HUES6 (cell line): ENCODE results near the gene TTLL3.

Source experiments
- H3K27ac ChIP-seq: 2 replicates; pipeline ENCODE4 v1.7.0; 2013; ENCODE audit warnings: low read depth, mild to moderate bottlenecking, low read length, inconsistent platforms
- H3K27me3 ChIP-seq: 2 replicates; pipeline ENCODE4 v1.6.1; 2013; ENCODE audit warnings: low read length; ENCODE audit not compliant: control insufficient read depth, insufficient read depth
- H3K36me3 ChIP-seq: 2 replicates; pipeline ENCODE4 v1.6.1; 2013; ENCODE audit warnings: low read length; ENCODE audit not compliant: control insufficient read depth, insufficient read depth
- H3K4me1 ChIP-seq: 2 replicates; pipeline ENCODE4 v1.6.1; 2013; ENCODE audit warnings: low read length; ENCODE audit not compliant: control insufficient read depth, insufficient read depth
- H3K4me3 ChIP-seq: 2 replicates; pipeline ENCODE4 v1.5.1; 2013; ENCODE audit warnings: low read depth, low read length
- H3K9ac ChIP-seq: one replicate; pipeline ENCODE4 v1.6.1; 2013; ENCODE audit warnings: mild to moderate bottlenecking, low read length
- H3K9me3 ChIP-seq: 2 replicates; pipeline ENCODE4 v1.6.1; 2013; ENCODE audit warnings: low read depth, low read length; ENCODE audit not compliant: control insufficient read depth, insufficient read depth

TTLL3 gene

GRCh38 chr3:9781978-9782603 is 28.0 kb upstream of the TTLL3 start:
- H3K27ac ChIP-seq = no peak overlapping the region
- no peaks in the 10 kb centered on the region for H3K9me3 ChIP-seq
- H3K36me3 ChIP-seq = peaks cover 60% of the 10 kb centered on the region
- H3K4me1 ChIP-seq = no peaks in the 10 kb centered on the region
- no peak overlapping the region for H3K9ac ChIP-seq
- H3K4me3 ChIP-seq = no peak overlapping the region
- H3K27me3 ChIP-seq = no peaks in the 10 kb centered on the region

- Histone ChIP-seq H3K9ac (no peak overlapping the region), H3K4me3 (no peak overlapping the region), H3K27me3 (no peaks in the 10 kb centered on the region), H3K4me1 (no peaks in the 10 kb centered on the region), H3K27ac (no peak overlapping the region), H3K9me3 (no peaks in the 10 kb centered on the region), H3K36me3 (peaks cover 66% of the 10 kb centered on the region)
Observed at GRCh38 chr3:9782770-9783169, 27.3 kb upstream of the TTLL3 start.

DNA sequence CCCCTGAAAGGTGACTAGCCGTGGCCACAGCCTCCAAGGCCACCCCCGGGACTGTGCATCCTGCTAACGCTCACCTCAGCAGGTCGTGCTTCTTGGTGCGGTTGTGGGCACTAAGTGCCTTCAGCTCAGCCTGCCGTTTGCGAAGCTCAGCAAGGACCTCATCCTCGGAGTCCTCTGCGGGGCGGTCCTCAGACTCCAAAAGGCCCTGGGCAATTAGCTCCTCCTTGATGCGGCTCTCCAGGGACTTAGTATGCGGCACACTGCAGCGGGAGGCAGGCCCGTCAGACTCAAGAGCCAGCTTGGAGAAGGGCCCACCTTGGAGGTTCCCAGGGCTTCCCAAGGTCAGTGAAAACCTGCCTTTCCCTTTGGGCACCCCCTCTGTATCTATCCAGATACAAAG is 26.1 kb upstream of the TTLL3 start:
- H3K27me3 ChIP-seq = no peaks in the 10 kb centered on the region
- no peak overlapping the region for H3K4me3 ChIP-seq
- H3K36me3 ChIP-seq = peaks cover 68% of the 10 kb centered on the region
- H3K9ac ChIP-seq = no peak overlapping the region
- H3K4me1 ChIP-seq = no peaks in the 10 kb centered on the region
- H3K9me3 ChIP-seq = no peaks in the 10 kb centered on the region
- no peak overlapping the region for H3K27ac ChIP-seq

DNA sequence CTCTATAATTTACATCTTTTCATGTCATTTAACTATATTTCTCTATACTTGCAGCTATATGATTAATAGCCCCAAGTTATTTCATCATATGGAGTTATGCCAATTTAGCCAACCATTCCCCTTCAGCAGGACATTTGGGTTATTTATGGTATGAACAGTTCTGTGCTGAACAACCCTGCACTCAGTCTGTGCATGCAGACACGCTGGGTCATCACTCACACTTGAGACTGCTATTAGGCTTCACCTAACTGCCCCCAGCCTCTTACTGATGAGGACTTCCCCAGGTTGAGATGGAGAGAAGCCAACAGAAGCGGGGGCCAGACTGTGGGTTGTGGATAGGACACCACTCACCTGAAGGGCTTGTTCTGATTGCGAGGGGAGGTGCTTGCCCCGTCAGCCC is 25.1 kb upstream of the TTLL3 start:
- no peaks in the 10 kb centered on the region for H3K27me3 ChIP-seq
- H3K4me3 ChIP-seq = no peak overlapping the region
- H3K9ac ChIP-seq = no peak overlapping the region
- H3K27ac ChIP-seq = no peak overlapping the region
- H3K4me1 ChIP-seq = no peaks in the 10 kb centered on the region
- H3K36me3 ChIP-seq = peaks cover 77% of the 10 kb centered on the region
- H3K9me3 ChIP-seq = no peaks in the 10 kb centered on the region

DNA sequence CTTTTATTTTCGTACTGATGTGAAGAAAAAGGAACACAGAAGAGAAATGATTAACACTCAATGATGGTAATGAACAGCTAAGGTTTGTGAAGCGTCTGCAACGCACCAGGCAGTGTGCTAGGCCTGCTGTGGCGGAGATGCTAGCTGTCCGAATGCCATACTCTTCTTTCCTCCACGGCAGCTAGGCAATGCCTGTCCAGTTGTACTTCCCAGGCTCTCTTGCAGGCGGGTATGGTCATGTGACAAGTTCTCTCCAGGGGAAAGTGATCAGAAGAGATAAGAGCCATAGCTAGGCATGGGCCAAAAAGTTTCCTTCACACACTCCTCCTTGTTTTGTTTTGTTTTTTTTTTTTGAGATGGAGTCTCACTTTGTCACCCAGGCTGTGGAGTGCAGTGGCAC is 24.5 kb upstream of the TTLL3 start:
- peaks cover 77% of the 10 kb centered on the region for H3K36me3 ChIP-seq
- H3K4me3 ChIP-seq = no peak overlapping the region
- H3K9ac ChIP-seq = no peak overlapping the region
- H3K27ac ChIP-seq = no peak overlapping the region
- no peaks in the 10 kb centered on the region for H3K27me3 ChIP-seq
- H3K4me1 ChIP-seq = no peaks in the 10 kb centered on the region
- H3K9me3 ChIP-seq = no peaks in the 10 kb centered on the region

- Histone ChIP-seq H3K9ac (no peak overlapping the region), H3K27ac (no peak overlapping the region), H3K9me3 (no peaks in the 10 kb centered on the region), H3K4me3 (no peak overlapping the region), H3K27me3 (no peaks in the 10 kb centered on the region), H3K4me1 (no peaks in the 10 kb centered on the region), H3K36me3 (peaks cover 75% of the 10 kb centered on the region)
Observed at GRCh38 chr3:9786209-9786739, 23.8 kb upstream of the TTLL3 start.

DNA sequence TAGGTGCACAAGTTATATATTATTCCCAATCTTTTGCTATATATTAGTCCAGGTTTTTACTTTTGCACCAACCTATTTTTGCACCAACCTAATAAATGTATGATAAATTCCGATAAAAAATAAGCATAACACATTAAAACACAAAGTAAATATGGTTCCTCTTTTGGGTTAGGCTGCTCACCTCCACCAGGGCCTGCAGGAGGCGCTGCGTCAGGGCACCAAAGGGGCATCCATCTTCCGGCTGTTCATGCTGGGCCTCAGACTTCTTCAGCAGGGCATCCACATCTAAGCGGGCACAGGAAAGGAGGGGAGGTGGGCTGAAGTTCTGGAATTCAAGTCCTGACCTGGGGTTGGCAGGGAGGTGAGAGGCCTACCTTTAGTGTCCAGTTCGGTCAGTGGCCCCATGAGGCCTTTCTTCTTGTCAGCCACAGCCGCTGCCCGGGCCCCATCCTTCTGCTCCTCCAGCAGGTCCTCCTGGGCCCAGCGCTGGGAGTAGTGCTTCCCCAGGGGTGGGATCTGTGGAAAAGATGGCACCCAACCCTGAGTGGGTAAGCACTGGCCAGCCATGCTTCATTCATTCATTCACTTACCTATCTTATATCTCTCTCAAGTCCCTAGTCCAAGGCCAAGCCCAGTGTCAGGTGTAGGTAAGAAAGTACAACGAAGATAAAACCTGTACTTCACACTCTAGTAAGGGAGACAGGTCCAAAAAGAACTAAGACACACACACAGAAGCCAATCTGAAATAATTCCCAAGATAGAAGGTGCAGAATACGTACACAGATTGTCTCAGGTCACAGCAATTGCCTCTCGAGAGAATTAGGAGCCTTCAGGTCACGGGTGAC is 23.0 kb upstream of the TTLL3 start:
- H3K9me3 ChIP-seq = no peaks in the 10 kb centered on the region
- no peaks in the 10 kb centered on the region for H3K27me3 ChIP-seq
- no peak overlapping the region for H3K9ac ChIP-seq
- H3K27ac ChIP-seq = no peak overlapping the region
- H3K36me3 ChIP-seq = peaks cover 67% of the 10 kb centered on the region
- H3K4me1 ChIP-seq = 0 out of 2 replicates have a peak, but pooled peaks cover 3% of the 10 kb centered on the region
- no peak overlapping the region for H3K4me3 ChIP-seq

GRCh38 chr3:9787714-9788113 is 22.3 kb upstream of the TTLL3 start:
- Histone ChIP-seq H3K4me1 (0 out of 2 replicates have a peak, but pooled peaks cover 3% of the 10 kb centered on the region), H3K4me3 (no peak overlapping the region), H3K27ac (no peak overlapping the region), H3K27me3 (no peaks in the 10 kb centered on the region), H3K9me3 (no peaks in the 10 kb centered on the region), H3K9ac (no peak overlapping the region), H3K36me3 (peaks cover 61% of the 10 kb centered on the region)

DNA sequence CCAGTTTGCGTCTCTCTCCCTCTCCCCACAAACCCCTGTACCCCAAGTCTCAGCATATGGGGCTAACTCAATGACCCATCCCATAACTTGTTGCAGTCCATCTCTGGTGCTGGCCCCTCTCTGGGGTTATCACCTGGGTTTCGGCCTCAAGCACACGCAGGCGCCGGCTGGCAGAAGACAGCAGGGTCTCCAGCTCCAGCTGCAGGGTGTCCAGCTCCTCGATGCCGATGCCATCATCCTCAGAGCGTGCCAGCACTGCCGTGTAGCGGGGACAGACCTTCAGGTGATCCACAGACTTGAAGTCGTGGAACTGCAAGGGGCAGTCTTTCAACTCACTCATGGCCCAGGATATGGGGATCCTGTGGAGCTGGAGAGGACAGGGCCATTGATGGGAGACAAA is 18.9 kb upstream of the TTLL3 start:
- Histone ChIP-seq H3K27ac (no peak overlapping the region), H3K4me3 (no peak overlapping the region), H3K9me3 (no peaks in the 10 kb centered on the region), H3K36me3 (peaks cover 47% of the 10 kb centered on the region), H3K9ac (no peak overlapping the region), H3K4me1 (peaks cover 8% of the 10 kb centered on the region; the same call in 1 of the 2 replicates), H3K27me3 (no peaks in the 10 kb centered on the region)

- peaks cover 8% of the 10 kb centered on the region; the same call in 1 of the 2 replicates for H3K4me1 ChIP-seq
- H3K4me3 ChIP-seq = peak overlapping the region; percentile 99
- peak overlapping the region; percentile 100 for H3K27ac ChIP-seq
- no peaks in the 10 kb centered on the region for H3K27me3 ChIP-seq
- H3K9ac ChIP-seq = peak overlapping the region; percentile 100
- H3K36me3 ChIP-seq = peaks cover 41% of the 10 kb centered on the region
- no peaks in the 10 kb centered on the region for H3K9me3 ChIP-seq
Observed at GRCh38 chr3:9791790-9792404, 18.2 kb upstream of the TTLL3 start.
